ENCODE results near the gene KCNMA1. TPM values are rescaled to one million over a fixed set of nuclear protein-coding genes. Genes with fewer than 3 reads are reported as not detected.

KCNMA1 gene
- total RNA-seq, 1 experiment from 2014 or later: 0.45 TPM

DNA sequence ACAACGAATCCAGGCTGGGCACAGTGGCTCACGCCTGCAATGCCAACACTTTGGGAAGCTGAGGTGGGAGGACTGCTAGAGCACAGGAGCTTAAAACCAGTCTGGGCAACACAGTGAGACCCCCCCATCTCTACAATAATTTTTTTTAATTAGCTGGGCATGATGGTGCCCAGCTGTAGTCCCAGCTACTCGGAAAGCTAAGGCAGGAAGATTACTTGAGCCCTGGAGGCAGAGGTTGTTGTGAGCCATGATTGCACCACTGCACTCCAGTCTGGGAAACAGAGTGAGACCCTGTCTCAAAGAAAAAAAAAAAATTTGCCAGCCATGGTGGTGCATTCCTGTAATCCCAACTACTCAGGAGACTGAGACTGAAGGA lies 396.3 kb downstream of the KCNMA1 start:
- TF ChIP-seq, protein P1, sequence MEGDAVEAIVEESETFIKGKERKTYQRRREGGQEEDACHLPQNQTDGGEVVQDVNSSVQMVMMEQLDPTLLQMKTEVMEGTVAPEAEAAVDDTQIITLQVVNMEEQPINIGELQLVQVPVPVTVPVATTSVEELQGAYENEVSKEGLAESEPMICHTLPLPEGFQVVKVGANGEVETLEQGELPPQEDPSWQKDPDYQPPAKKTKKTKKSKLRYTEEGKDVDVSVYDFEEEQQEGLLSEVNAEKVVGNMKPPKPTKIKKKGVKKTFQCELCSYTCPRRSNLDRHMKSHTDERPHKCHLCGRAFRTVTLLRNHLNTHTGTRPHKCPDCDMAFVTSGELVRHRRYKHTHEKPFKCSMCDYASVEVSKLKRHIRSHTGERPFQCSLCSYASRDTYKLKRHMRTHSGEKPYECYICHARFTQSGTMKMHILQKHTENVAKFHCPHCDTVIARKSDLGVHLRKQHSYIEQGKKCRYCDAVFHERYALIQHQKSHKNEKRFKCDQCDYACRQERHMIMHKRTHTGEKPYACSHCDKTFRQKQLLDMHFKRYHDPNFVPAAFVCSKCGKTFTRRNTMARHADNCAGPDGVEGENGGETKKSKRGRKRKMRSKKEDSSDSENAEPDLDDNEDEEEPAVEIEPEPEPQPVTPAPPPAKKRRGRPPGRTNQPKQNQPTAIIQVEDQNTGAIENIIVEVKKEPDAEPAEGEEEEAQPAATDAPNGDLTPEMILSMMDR (IDR thresholded peaks at IDR 0.05; ENCODE audit: unreplicated experiment): no peak
- DNase-seq: no peak
- no peaks in the 10 kb centered on the region for H3K9me3 Mint-ChIP-seq (ENCODE audit: low read depth, unreplicated experiment)
- peaks cover 21% of the 10 kb centered on the region for H3K4me1 Mint-ChIP-seq (ENCODE audit: low read depth, unreplicated experiment)
- H3K4me3 Mint-ChIP-seq (ENCODE audit: low read depth, unreplicated experiment): no peak overlapping the region
- CTCF ChIA-PET: interaction anchor here (0.7 kb wide), 1 partner anchor 46 kb away, joined by 3 read pairs; no protein-coding TSS in a partner anchor
- H3K27ac Mint-ChIP-seq (ENCODE audit: unreplicated experiment): no peak overlapping the region
- BruUV-seq (replicated peaks): no TSS peak
- no peaks in the 10 kb centered on the region for H3K27me3 Mint-ChIP-seq (ENCODE audit: unreplicated experiment)
- intact Hi-C loops (cut with micrococcal nuclease; ENCODE audit: unreplicated experiment): no loop called here
- no peaks in the 10 kb centered on the region for H3K36me3 Mint-ChIP-seq (ENCODE audit: insufficient read depth, unreplicated experiment)

DNA sequence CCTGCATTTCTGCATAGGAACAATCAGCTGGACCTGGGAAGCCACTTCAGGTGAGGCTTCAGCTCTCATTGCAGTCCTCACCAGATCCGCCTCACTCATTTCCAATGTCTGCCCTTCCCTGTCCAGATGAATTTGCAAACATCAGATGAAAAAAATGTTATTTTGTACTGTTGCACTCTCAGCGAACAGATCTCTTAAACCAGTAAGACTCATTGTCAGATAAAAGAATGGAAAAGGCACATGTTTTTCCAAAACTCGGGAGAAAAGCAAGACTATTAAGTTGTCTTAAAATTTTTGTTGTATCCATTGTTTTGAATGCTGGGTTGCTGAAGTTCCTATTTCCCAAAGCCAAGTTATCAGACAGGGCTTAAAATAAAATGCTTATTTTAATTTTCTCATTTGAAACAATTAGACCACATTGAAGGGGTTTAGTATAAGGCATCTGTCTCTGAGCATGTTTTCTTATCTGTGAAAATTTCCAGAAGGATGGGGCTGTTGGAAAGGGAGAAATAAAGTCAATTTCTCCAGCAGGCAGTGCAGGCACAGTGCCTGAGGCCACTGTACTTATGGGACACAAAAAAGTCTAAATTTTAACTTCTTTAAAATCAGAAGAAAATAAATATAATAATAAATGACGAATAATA lies 396.8 kb downstream of the KCNMA1 start:
- intact Hi-C loops (cut with micrococcal nuclease; ENCODE audit: unreplicated experiment): no loop called here
- Mint-ChIP-seq H3K27ac (ENCODE audit: unreplicated experiment) (no peak overlapping the region), H3K4me1 (ENCODE audit: low read depth, unreplicated experiment) (peaks cover 26% of the 10 kb centered on the region), H3K4me3 (ENCODE audit: low read depth, unreplicated experiment) (no peak overlapping the region), H3K9me3 (ENCODE audit: low read depth, unreplicated experiment) (no peaks in the 10 kb centered on the region), H3K27me3 (ENCODE audit: unreplicated experiment) (no peaks in the 10 kb centered on the region), H3K36me3 (ENCODE audit: insufficient read depth, unreplicated experiment) (no peaks in the 10 kb centered on the region)
- TF ChIP-seq, protein P1 (IDR thresholded peaks at IDR 0.05; ENCODE audit: unreplicated experiment): no peak
- BruUV-seq (replicated peaks): no TSS peak
- DNase-seq: no peak
- CTCF ChIA-PET: interaction anchor here (0.7 kb wide), 1 partner anchor 46 kb away, joined by 3 read pairs; no protein-coding TSS in a partner anchor

DNA sequence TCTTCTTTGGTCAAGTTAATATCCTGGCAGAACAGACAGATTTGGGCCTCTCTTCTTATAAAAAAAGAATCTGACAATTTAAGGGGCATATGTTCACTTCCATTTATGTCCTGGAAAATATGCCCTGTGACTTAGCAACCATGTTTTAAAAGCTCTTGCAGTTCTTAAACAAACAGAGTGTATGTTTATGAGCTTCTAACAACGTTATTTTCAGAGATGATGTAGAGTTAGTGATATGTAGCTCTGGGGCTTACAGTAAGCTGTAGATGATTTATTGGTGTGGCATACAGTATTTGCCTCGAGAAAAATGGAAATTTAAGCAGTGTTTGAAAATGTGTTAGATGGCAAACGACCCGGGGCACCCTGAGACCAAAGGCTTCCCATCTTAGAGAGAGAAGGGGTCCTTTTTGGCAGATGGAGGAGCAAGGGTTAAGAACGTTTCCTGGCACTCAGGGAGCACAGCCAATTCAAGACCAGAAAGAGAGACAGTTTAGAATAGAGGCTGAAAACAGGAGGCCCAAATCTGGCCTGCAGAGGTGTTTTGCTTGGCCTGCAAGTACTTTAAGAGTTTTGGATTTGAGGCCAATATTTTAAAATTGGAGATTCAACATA lies 397.5 kb downstream of the KCNMA1 start:
- TF ChIP-seq, protein P1 (IDR thresholded peaks at IDR 0.05; ENCODE audit: unreplicated experiment): no peak
- CTCF ChIA-PET: no interaction called here
- no peak overlapping the region for H3K27ac Mint-ChIP-seq (ENCODE audit: unreplicated experiment)
- no peaks in the 10 kb centered on the region for H3K36me3 Mint-ChIP-seq (ENCODE audit: insufficient read depth, unreplicated experiment)
- no peak for DNase-seq
- intact Hi-C loops (cut with micrococcal nuclease; ENCODE audit: unreplicated experiment): no loop called here
- H3K9me3 Mint-ChIP-seq (ENCODE audit: low read depth, unreplicated experiment): no peaks in the 10 kb centered on the region
- H3K4me1 Mint-ChIP-seq (ENCODE audit: low read depth, unreplicated experiment): peaks cover 33% of the 10 kb centered on the region
- H3K27me3 Mint-ChIP-seq (ENCODE audit: unreplicated experiment): no peaks in the 10 kb centered on the region
- BruUV-seq (replicated peaks): no TSS peak
- H3K4me3 Mint-ChIP-seq (ENCODE audit: low read depth, unreplicated experiment): no peak overlapping the region

DNA sequence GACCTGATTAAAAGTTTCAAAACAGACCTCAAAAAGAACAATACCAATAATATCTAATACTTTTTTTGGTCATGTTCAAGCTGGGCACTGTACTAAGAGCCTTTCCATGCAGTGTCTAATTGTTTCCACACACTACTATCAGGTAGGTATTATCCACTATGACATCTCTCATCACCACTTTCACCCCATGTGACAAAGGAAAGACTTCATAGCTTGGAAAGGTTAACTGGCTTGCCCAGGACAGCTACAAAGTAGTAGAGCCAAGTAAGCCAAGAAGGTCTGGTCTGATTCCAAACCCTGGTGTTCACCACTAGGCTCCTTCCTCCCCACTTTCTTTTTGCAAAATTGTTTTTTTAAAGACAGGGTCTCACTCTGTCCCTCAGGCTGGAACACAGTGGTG lies 400.5 kb downstream of the KCNMA1 start:
- CTCF ChIA-PET: no interaction called here
- Mint-ChIP-seq H3K4me1 (ENCODE audit: low read depth, unreplicated experiment) (peaks cover 38% of the 10 kb centered on the region), H3K9me3 (ENCODE audit: low read depth, unreplicated experiment) (no peaks in the 10 kb centered on the region), H3K27me3 (ENCODE audit: unreplicated experiment) (no peaks in the 10 kb centered on the region), H3K4me3 (ENCODE audit: low read depth, unreplicated experiment) (no peak overlapping the region), H3K36me3 (ENCODE audit: insufficient read depth, unreplicated experiment) (no peaks in the 10 kb centered on the region), H3K27ac (ENCODE audit: unreplicated experiment) (no peak overlapping the region)
- TF ChIP-seq, protein P1 (IDR thresholded peaks at IDR 0.05; ENCODE audit: unreplicated experiment): no peak
- intact Hi-C loops (cut with micrococcal nuclease; ENCODE audit: unreplicated experiment): no loop called here
- BruUV-seq (replicated peaks): no TSS peak
- no peak for DNase-seq
